NT2/D1 (cell line): ENCODE measurements around the gene DENND4C.
"Not testable (repeated sequence)": the region's sequence is repeated elsewhere in the genome, so short reads cannot be mapped to it uniquely, and the experiment has no call there.

Experiments used
- DNase-seq: peaks from one replicate; pipeline ENCODE4 v3.0.0-alpha.2; 2011; ENCODE audit warnings: low read depth, low spot score
- H3K27me3 ChIP-seq: 2 replicates; pipeline ENCODE4 v1.6.0; 2011; ENCODE audit warnings: mild to moderate bottlenecking; ENCODE audit not compliant: insufficient read length, insufficient read depth
- H3K36me3 ChIP-seq: 2 replicates; pipeline ENCODE4 v1.6.1; 2011; ENCODE audit warnings: mild to moderate bottlenecking, low read length, mixed read lengths; ENCODE audit not compliant: insufficient read depth, insufficient read length
- H3K4me1 ChIP-seq: 2 replicates; pipeline ENCODE4 v1.5.1; 2011; ENCODE audit not compliant: insufficient read depth, insufficient read length
- H3K4me3 ChIP-seq: 2 replicates; pipeline ENCODE4 v1.5.1; 2011; ENCODE audit warnings: low read depth; ENCODE audit not compliant: insufficient read length
- H3K9ac ChIP-seq: 2 replicates; pipeline ENCODE4 v1.6.0; 2011; ENCODE audit warnings: low read depth; ENCODE audit not compliant: insufficient read length
- H3K9me3 ChIP-seq: 2 replicates; pipeline ENCODE4 v1.5.1; 2011; ENCODE audit warnings: mild to moderate bottlenecking, low read length; ENCODE audit not compliant: insufficient read depth
- SUZ12 ChIP-seq: IDR thresholded peaks from 2 replicates; pipeline ENCODE4 v1.6.1; 2011; ENCODE audit not compliant: insufficient read length, insufficient read depth; ENCODE audit errors: extremely low read depth
- YY1 ChIP-seq: IDR thresholded peaks from 2 replicates; pipeline ENCODE4 v1.6.1; 2011; ENCODE audit not compliant: insufficient read length, insufficient read depth
- ZNF274 ChIP-seq: IDR thresholded peaks from 2 replicates; pipeline ENCODE4 v1.6.1; 2011; ENCODE audit warnings: mild to moderate bottlenecking, low read depth, low read length

Gene DENND4C

DNA sequence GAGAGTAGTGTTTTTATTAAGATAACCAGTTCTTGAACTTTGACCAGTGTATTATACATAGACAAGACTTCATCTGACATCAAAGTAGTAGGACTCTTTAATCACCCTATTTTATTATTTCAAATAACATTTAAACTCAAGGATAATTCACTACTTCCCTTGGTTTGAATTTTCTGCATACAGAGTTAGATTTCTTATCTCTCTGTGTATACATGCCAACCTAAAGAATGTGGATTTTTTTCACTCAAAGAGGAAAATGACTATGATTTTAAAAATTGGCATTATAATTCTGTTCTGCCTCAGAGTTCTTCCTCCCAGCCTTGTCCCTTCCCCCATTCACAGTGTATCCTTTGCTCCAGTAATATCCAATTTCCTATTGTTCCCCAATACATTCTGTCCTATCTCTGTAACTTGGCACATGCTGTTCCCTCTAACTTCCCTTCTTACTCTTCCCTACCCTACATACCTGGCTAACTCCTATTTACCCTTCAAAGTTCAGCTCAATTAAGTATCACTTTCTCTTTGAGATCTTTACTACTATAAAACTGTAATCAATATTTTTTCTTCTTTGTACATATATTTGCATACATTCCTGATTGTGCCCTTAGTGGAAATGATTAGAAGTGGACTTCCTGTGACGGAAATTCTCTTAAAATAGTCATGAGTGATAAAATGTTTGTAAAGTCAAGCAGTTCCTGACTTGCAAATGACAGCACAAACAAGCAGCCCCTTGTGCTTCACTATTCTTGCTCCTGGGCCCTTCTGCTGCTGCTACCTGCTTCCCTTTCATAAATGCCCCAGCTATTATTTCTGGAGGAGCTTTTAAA, 38.1 kb upstream of the DENND4C start:
- TF ChIP-seq ZNF274 (no peak), YY1 (no peak), SUZ12 (no peak)

GRCh38 chr9:19193029-19193324, 37.5 kb upstream of the DENND4C start:
- Histone ChIP-seq H3K4me1 (no peaks in the 10 kb centered on the region), H3K9ac (no peak overlapping the region), H3K4me3 (no peak overlapping the region), H3K9me3 (no peaks in the 10 kb centered on the region), H3K36me3 (no peaks in the 10 kb centered on the region), H3K27me3 (no peaks in the 10 kb centered on the region)
- DNase-seq, result no peak
- TF ChIP-seq YY1 (no peak), SUZ12 (no peak), ZNF274 (no peak)

More for the DNA sequence above, 38.1 kb upstream of the DENND4C start:
- Histone ChIP-seq H3K9ac (no peak overlapping the region), H3K27me3 (no peaks in the 10 kb centered on the region), H3K4me1 (no peaks in the 10 kb centered on the region), H3K36me3 (no peaks in the 10 kb centered on the region), H3K9me3 (no peaks in the 10 kb centered on the region), H3K4me3 (no peak overlapping the region)
- DNase-seq, result no peak

DNA sequence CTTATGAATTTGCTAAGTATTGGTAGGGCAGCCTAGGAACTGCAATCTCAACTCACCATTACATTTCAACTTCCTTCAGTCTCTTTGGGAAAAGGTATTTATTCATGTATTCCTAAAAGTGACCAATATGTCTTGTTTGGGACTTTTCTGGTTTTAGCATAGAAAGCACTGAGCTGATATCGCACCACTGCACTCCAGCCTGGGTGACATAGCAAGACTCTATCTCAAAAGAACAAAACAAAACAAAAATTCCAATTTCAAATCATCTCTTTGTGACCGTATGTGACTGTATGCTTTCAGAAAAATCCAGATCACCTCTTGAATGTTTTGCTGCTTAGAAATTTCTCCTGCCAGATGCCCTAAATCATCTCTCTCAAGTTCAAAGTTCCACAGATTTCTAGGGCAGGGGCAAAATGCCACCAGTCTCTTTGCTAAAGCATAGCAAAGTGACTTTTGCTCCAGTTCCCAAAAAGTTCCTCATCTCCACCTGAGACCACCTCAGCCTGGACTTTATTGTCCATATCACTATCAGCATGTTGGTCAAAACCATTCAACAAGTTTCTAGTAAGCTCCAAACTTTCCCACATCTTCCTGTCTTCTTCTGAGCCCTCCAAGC, 37.0 kb upstream of the DENND4C start:
- DNase-seq, result not testable (repeated sequence)

DNA sequence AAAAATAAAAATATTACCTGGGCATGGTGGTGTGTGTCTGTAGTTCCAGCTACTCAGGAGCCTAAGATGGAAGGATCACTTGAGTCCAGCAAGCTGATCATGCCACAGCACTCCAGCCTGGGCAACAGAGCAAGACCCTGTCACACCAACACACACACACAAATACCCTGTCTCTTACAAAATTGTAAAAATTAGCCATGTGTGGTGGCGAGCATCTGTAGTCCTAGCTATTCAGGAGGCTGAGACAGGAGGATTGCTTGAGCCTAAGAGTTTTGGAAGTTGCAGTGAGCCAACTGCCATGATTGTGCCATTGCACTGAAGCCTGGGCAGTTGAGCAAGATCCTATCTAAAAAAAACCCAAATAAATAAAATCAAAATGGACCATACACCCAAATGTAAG, 32.1 kb upstream of the DENND4C start:
- Histone ChIP-seq H3K4me3 (no peak overlapping the region), H3K36me3 (no peaks in the 10 kb centered on the region), H3K9me3 (no peaks in the 10 kb centered on the region), H3K27me3 (no peaks in the 10 kb centered on the region), H3K4me1 (no peaks in the 10 kb centered on the region), H3K9ac (no peak overlapping the region)
- TF ChIP-seq ZNF274 (no peak), YY1 (no peak), SUZ12 (no peak)
- no peak for DNase-seq

More for the DNA sequence above, 37.0 kb upstream of the DENND4C start:
- H3K4me1 ChIP-seq, H3K9ac ChIP-seq, H3K9me3 ChIP-seq, H3K27me3 ChIP-seq, H3K36me3 ChIP-seq, H3K4me3 ChIP-seq: not testable (repeated sequence)

GRCh38 chr9:19199012-19199411, 31.5 kb upstream of the DENND4C start:
- Histone ChIP-seq H3K36me3 (no peaks in the 10 kb centered on the region), H3K9me3 (no peaks in the 10 kb centered on the region), H3K4me3 (no peak overlapping the region), H3K27me3 (no peaks in the 10 kb centered on the region), H3K4me1 (no peaks in the 10 kb centered on the region), H3K9ac (no peak overlapping the region)
- TF ChIP-seq SUZ12 (no peak), YY1 (no peak), ZNF274 (no peak)
- no peak for DNase-seq

- no peak overlapping the region for H3K4me3 ChIP-seq
- TF ChIP-seq YY1 (no peak), ZNF274 (no peak), SUZ12 (no peak)
- H3K27me3 ChIP-seq, result no peaks in the 10 kb centered on the region
- no peak overlapping the region for H3K9ac ChIP-seq
- no peaks in the 10 kb centered on the region for H3K4me1 ChIP-seq
- H3K36me3 ChIP-seq, result no peaks in the 10 kb centered on the region
- no peaks in the 10 kb centered on the region for H3K9me3 ChIP-seq
- DNase-seq, result no peak
These were observed 30.3 kb upstream of the DENND4C start for GRCh38 chr9:19200229-19200628.

GRCh38 chr9:19201899-19202891, 28.3 kb upstream of the DENND4C start:
- Histone ChIP-seq H3K27me3 (no peaks in the 10 kb centered on the region), H3K9ac (no peak overlapping the region), H3K4me1 (no peaks in the 10 kb centered on the region), H3K36me3 (no peaks in the 10 kb centered on the region), H3K9me3 (no peaks in the 10 kb centered on the region), H3K4me3 (no peak overlapping the region)
- peak; percentile 16 for DNase-seq
- TF ChIP-seq ZNF274 (no peak), SUZ12 (no peak), YY1 (no peak)
